Subcutaneous adipose tissue (tissue), 4 donors: ENCODE measurements around the gene LYZ. TPM values are rescaled to one million over a fixed set of nuclear protein-coding genes. Genes with fewer than 3 reads are reported as not detected.

Experiments
- CTCF ChIP-seq: fragments of 450-650 bp; IDR thresholded peaks from one replicate; pipeline ENCODE4 v1.5.1; 2016; ENCODE audit warnings: low read depth, mild to moderate bottlenecking, control low read depth, antibody characterized with exemption, moderate library complexity
- total RNA-seq, 4 donors: library from RNA; depleted of rRNA; stranded (reverse); fragments of >200 nt; gene quantifications; one replicate each; pipeline ENCODE4 v1.1.0, GENCODE V29; 2016

Gene LYZ
- total RNA-seq, 4 donors from 2014 or later, result 47.7 to 744 (median 119) TPM

GRCh38 chr12:69366796-69367195, 18.6 kb downstream of the LYZ start:
- no peak for TF ChIP-seq CTCF

GRCh38 chr12:69368171-69368570, 20.0 kb downstream of the LYZ start:
- TF ChIP-seq CTCF, result no peak

- TF ChIP-seq CTCF, result no peak
These were observed 34.9 kb downstream of the LYZ start for GRCh38 chr12:69383074-69383473.

GRCh38 chr12:69385038-69385437, 36.9 kb downstream of the LYZ start:
- no peak for TF ChIP-seq CTCF

GRCh38 chr12:69386921-69387320, 38.7 kb downstream of the LYZ start:
- TF ChIP-seq CTCF, result no peak

GRCh38 chr12:69388371-69388770, 40.2 kb downstream of the LYZ start:
- no peak for TF ChIP-seq CTCF

GRCh38 chr12:69389831-69390230, 41.6 kb downstream of the LYZ start:
- no peak for TF ChIP-seq CTCF
